AG09309 (cell line): Measurements from ENCODE around the gene KANSL1.

ENCODE experiments used
- DNase-seq: peaks from one replicate; pipeline ENCODE4 v3.0.0-alpha.2; 2010; ENCODE audit warnings: low read depth
- H3K4me3 ChIP-seq: 2 replicates; pipeline ENCODE4 v1.5.1; 2011; ENCODE audit warnings: mild to moderate bottlenecking, low read depth, low read length, moderate library complexity; ENCODE audit not compliant: control insufficient read depth
- TF ChIP-seq, protein P1 (sequence below): IDR thresholded peaks from 2 replicates; pipeline ENCODE4 v1.5.1; 2011; ENCODE audit warnings: mild to moderate bottlenecking, low read depth, low read length, inconsistent platforms; ENCODE audit not compliant: insufficient read depth, control insufficient read depth; ENCODE audit errors: missing control alignments

Gene KANSL1

GRCh38 chr17:46044286-46044928 lies 148.8 kb downstream of the KANSL1 start:
- DNase-seq, result peak; percentile 79
- H3K4me3 ChIP-seq, result no peak overlapping the region
- TF ChIP-seq, protein P1, sequence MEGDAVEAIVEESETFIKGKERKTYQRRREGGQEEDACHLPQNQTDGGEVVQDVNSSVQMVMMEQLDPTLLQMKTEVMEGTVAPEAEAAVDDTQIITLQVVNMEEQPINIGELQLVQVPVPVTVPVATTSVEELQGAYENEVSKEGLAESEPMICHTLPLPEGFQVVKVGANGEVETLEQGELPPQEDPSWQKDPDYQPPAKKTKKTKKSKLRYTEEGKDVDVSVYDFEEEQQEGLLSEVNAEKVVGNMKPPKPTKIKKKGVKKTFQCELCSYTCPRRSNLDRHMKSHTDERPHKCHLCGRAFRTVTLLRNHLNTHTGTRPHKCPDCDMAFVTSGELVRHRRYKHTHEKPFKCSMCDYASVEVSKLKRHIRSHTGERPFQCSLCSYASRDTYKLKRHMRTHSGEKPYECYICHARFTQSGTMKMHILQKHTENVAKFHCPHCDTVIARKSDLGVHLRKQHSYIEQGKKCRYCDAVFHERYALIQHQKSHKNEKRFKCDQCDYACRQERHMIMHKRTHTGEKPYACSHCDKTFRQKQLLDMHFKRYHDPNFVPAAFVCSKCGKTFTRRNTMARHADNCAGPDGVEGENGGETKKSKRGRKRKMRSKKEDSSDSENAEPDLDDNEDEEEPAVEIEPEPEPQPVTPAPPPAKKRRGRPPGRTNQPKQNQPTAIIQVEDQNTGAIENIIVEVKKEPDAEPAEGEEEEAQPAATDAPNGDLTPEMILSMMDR, result peak; percentile 84

DNA sequence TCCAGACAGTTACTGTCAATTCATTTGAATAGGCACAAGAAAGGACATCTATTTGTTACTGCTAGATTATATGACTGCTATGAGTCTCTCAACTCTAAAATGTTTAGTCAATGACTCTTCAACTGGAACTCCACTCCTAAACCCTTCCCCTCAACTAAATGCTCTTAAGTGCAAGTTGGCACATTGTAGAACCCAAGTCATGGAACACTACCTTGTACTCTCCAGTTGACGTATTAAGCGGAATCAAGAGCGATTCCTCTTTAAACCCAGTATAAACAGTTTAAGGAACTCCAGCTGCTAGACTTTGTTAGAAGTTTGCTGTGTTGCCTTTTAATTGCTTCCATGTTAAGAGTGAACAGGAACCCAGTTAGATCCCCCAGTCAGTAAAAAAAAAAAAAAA lies 149.6 kb downstream of the KANSL1 start:
- TF ChIP-seq, protein P1, result no peak
- H3K4me3 ChIP-seq, result no peak overlapping the region
- DNase-seq, result no peak

DNA sequence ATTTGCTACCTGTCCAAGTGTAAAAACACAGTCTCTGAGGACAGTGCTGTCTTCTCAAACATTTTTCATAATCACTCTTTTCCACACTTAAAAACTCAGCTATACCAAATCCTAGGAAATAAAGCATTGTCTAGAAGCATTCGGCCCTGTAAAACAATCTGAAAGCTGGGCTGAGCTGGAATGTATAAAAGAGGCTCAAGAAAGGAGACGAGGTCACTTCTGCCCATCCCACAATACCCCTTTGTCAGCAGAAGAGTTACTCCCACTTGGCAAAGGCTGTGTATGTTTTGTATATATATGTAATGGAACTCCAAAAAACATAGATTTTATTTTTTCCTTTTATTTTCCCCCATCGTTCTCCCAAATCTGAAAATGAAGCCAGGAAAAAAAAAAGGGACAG lies 150.3 kb downstream of the KANSL1 start:
- no peak overlapping the region for H3K4me3 ChIP-seq
- TF ChIP-seq, protein P1, result no peak
- no peak for DNase-seq

DNA sequence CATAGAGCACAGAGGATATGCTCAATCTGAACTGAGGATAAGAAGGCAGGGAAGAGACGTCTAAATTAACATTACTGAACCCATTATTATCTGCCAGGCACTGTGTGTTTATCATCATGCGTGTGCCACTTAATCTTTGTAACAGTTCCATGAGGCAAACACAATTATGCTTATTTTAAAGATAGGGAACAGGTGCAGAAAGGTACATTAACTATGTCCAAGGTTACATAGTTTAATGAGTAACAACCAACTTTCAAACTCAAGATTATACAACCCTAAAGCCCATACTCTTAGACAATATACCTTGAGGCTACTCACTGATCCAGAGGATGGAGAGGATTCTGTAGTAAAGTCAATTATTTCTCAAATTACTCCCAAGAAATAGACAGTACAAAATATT lies 151.0 kb downstream of the KANSL1 start:
- no peak for DNase-seq
- TF ChIP-seq, protein P1, result no peak
- H3K4me3 ChIP-seq, result no peak overlapping the region

- no peak overlapping the region for H3K4me3 ChIP-seq
- DNase-seq, result no peak
- TF ChIP-seq, protein P1, result no peak
These were observed 153.5 kb downstream of the KANSL1 start for GRCh38 chr17:46039592-46040186.

GRCh38 chr17:46038937-46039336 lies 154.3 kb downstream of the KANSL1 start:
- TF ChIP-seq, protein P1, result no peak
- no peak overlapping the region for H3K4me3 ChIP-seq
- no peak for DNase-seq

DNA sequence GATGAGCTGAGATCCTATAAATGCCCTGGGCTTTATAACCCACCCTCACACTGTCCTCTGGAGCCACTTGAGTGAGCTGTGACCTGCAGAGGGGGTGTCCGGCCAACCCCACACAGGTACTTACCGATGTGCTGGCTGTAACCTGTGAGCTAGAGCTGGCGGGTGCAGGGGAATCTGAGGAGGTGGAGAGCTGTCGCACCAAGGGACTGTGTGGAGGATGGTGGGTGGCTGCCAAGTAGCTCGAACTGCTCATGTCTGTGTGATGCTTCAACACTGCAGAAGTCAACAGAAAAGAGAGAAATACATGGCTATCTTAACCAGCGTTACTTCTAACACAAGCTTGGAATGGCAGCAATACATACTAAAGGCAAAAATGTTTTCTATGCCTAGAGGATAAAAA lies 154.8 kb downstream of the KANSL1 start:
- DNase-seq, result no peak
- TF ChIP-seq, protein P1, result no peak

More for the DNA sequence above, 154.8 kb downstream of the KANSL1 start:
- no peak overlapping the region for H3K4me3 ChIP-seq
